ENCODE measurements around the gene LMAN2.

- TF ChIP-seq CTCF (optimal IDR thresholded peaks at IDR 0.05 in 1 of 3, IDR thresholded peaks at IDR 0.05 in 1 of 3, conservative IDR thresholded peaks at IDR 0.05 in 1 of 3; ENCODE audit: extremely low read depth in 1 of 3, insufficient read depth in 2 of 3, low read length in 3 of 3) (no peak), EZH2 (IDR thresholded peaks at IDR 0.05; ENCODE audit: low read length) (no peak)
Observed at GRCh38 chr5:177378884-177379883, 27.7 kb upstream of the LMAN2 start.
